ENCODE results near the gene COQ4.

- TF ChIP-seq CTCF (IDR thresholded peaks at IDR 0.05) (no peak), POLR2AphosphoS5 (IDR thresholded peaks at IDR 0.05; ENCODE audit: low read depth, low read length) (no peak)
These were observed 1.3 kb upstream of the COQ4 start for GRCh38 chr9:128321343-128321742.

All from Panc1 (cell line).